Dermis lymphatic vessel endothelial cell (primary cell): Measurements from ENCODE around the gene PLK4. TPM values are rescaled to one million over a fixed set of nuclear protein-coding genes. Genes with fewer than 3 reads are reported as not detected.

Experiments used
- total RNA-seq: library from RNA; depleted of rRNA; stranded (reverse); fragments of >200 nt; gene quantifications from 2 replicates; pipeline ENCODE4 v1.2.1, GENCODE V29; 2014

PLK4 gene
- total RNA-seq, result 3.6 and 3.8 TPM in 2 replicates

DNA sequence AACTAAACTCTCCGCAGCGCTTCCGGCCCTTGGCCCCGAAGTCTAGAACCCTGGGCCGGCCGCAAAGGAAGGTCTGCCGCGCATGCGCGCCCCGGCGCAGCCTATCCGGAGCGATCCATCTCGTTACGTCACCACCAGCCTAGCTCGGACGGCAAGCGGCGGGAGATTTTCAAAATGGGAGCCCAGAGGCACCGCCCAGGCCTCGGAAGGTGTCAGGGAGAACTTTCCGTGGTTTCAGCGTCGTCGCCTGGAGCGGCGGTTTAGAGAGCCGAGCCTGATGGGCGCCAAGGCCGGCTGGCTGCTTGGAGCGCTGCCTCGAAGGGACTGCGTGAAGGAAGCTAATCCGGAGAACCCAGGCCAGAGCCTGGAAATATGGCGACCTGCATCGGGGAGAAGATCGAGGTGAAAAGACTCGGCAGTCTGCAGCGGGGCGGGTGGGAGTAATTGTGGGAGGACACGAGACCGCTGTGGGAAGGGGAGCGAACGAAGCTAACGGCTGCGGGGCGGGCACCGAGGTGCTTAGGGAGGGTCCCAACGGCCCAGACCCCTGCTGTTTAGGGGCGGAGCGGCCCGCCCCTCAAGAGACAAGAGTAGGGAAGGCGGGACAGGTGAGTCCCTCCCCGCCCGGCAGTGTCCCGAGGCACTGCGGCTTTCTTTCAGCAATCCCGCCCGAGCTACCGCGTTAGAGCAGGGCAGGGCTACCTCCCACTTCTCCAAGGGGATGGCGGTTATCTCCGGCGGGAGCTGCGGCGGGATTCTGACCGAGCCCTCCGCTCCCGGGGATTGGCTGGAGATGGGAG is at the start of gene PLK4:
Gene PLK4 (plus strand): TSS at position 131 of the 800 bp plus-strand sequence. CDS start 242 bp downstream, at position 373.

Other genes starting within 250 kb of the PLK4 start
- gene INTU, start 247.9 kb upstream of the PLK4 start, total RNA-seq, result 0.54 and 2.8 TPM in 2 replicates
- not detected in 2 replicates for gene SLC25A31, start 150.5 kb upstream of the PLK4 start, total RNA-seq
- gene HSPA4L, start 98.6 kb upstream of the PLK4 start, total RNA-seq, result 1.1 and 2.1 TPM in 2 replicates
- gene MFSD8, start 84.3 kb downstream of the PLK4 start, total RNA-seq, result 17.3 and 19.4 TPM in 2 replicates
- 7.6 and 9.5 TPM in 2 replicates for gene ABHD18, start 84.5 kb downstream of the PLK4 start, total RNA-seq
- gene LARP1B, start 180.4 kb downstream of the PLK4 start, total RNA-seq, result 13.4 and 13.5 TPM in 2 replicates